HCT116 (cell line): ENCODE measurements around the gene SLC12A5. TPM values are rescaled to one million over a fixed set of nuclear protein-coding genes. Genes with fewer than 3 reads are reported as not detected.

Experiments used
- ATAC-seq: fragments of 200-7000 bp; cut with Tn5 transposase; 2 replicates; pipeline ENCODE4 v1.9.1; 2020; ENCODE audit warnings: mild to moderate bottlenecking, moderate library complexity
- BruUV-seq: library from RNA; stranded (reverse); fragments of 400-500 nt; replicated peaks from 2 replicates; lab custom pipeline; 2021; lab: Mats Ljungman, UMichigan
- CTCF ChIA-PET: fragments of 300-600 bp; sonication (Branson Sonifier 250); formaldehyde crosslinking; loops from one replicate; lab custom pipeline; 2021; ENCODE audit warnings: antibody characterized with exemption; lab: Charles Lee
- POLR2A ChIA-PET: fragments of 300-600, 350-600 bp; sonication (Branson Sonifier 250); formaldehyde crosslinking; loops from one replicate; lab custom pipeline; 2021; ENCODE audit warnings: antibody characterized with exemption; lab: Charles Lee
- RAD21 ChIA-PET, 2 experiments: fragments of 300-600 bp; sonication (Branson Sonifier 250); formaldehyde crosslinking; loops; one replicate each; lab custom pipeline; 2023; ENCODE audit warnings: low total read pairs in 2 of 2; ENCODE audit not compliant: uncharacterized antibody in 2 of 2, unreplicated experiment in 2 of 2, low non-redundant PET in 1 of 2; lab: Charles Lee
- DNase-seq: peaks from one replicate; pipeline ENCODE4 v3.0.0-alpha.2; 2010; ENCODE audit warnings: low read depth, low spot score
- H2AFZ ChIP-seq: fragments of 200-600 bp; shearing (Covaris generic), sonication (generic); 2 replicates; pipeline ENCODE4 v1.6.1; 2017; ENCODE audit warnings: low read depth, mixed run types, mixed read lengths, antibody characterized with exemption, low read length; ENCODE audit not compliant: poor library complexity, severe bottlenecking
- H3K27ac ChIP-seq: 2 replicates; pipeline ENCODE4 v1.5.1; 2012; ENCODE audit warnings: low read depth, low read length
- H3K27me3 ChIP-seq: fragments of 200-600 bp; sonication (generic); 2 replicates; pipeline ENCODE4 v1.6.1; 2016; ENCODE audit warnings: mixed run types, low read length, mixed read lengths; ENCODE audit not compliant: insufficient read depth
- H3K36me3 ChIP-seq, 2 experiments: fragments of 200-500 bp in 1 of 2; fragments of 200-600 bp in 1 of 2; sonication (Bioruptor generic) in 1 of 2; sonication (generic) in 1 of 2; 2 replicates each; pipeline versions ENCODE4 v1.5.1 to v1.6.1; 2014 to 2016; ENCODE audit warnings: low read length in 2 of 2, inconsistent platforms in 1 of 2, mixed read lengths in 1 of 2, mixed run types in 1 of 2; ENCODE audit not compliant: insufficient read depth in 2 of 2, control insufficient read depth in 1 of 2
- H3K4me1 ChIP-seq, 2 experiments: fragments of 200-600 bp in 1 of 2; sonication (generic) in 1 of 2; 2 replicates each; pipeline versions ENCODE4 v1.5.1 to v1.6.1; 2012 to 2017; ENCODE audit warnings: low read length in 2 of 2, inconsistent platforms in 1 of 2, mild to moderate bottlenecking in 1 of 2, mixed read lengths in 1 of 2, mixed run types in 1 of 2, moderate library complexity in 1 of 2; ENCODE audit not compliant: insufficient read depth in 2 of 2, control insufficient read depth in 1 of 2
- H3K4me2 ChIP-seq: fragments of 200-600 bp; sonication (generic); 2 replicates; pipeline ENCODE4 v1.6.1; 2017; ENCODE audit warnings: mixed run types, low read length, mixed read lengths
- H3K4me3 ChIP-seq, 2 experiments: fragments of 200-600 bp in 1 of 2; sonication (generic) in 1 of 2; replicated peaks in 1 of 2; 2 replicates each; pipeline ENCODE4 v1.5.1; 2011 to 2016; ENCODE audit warnings: low read length in 2 of 2, control low read depth in 1 of 2, low read depth in 1 of 2, mild to moderate bottlenecking in 1 of 2, mixed read lengths in 1 of 2, mixed run types in 1 of 2
- H3K79me2 ChIP-seq: fragments of 200-600 bp; sonication (generic); 2 replicates; pipeline ENCODE4 v1.6.1; 2017; ENCODE audit warnings: mild to moderate bottlenecking, mixed run types, low read length, moderate library complexity, mixed read lengths; ENCODE audit not compliant: insufficient read depth
- H3K9ac ChIP-seq: fragments of 200-600 bp; sonication (generic); 2 replicates; pipeline ENCODE4 v1.6.1; 2016; ENCODE audit warnings: low read length, mixed read lengths
- H3K9me2 ChIP-seq: fragments of 200-600 bp; sonication (generic), shearing (Covaris generic); 2 replicates; pipeline ENCODE4 v1.6.1; 2017; ENCODE audit warnings: mixed run types, mild to moderate bottlenecking, moderate library complexity; ENCODE audit not compliant: insufficient read depth
- H3K9me3 ChIP-seq, 2 experiments: fragments of 200-500 bp in 1 of 2; fragments of 200-600 bp in 1 of 2; sonication (Bioruptor generic) in 1 of 2; sonication (generic) in 1 of 2; 2 replicates each; pipeline ENCODE4 v1.6.1; 2014 to 2017; ENCODE audit warnings: low read length in 2 of 2, mixed read lengths in 2 of 2, inconsistent platforms in 1 of 2, low read depth in 1 of 2, mild to moderate bottlenecking in 1 of 2, mixed run types in 1 of 2, moderate library complexity in 1 of 2; ENCODE audit not compliant: control insufficient read depth in 1 of 2, insufficient read depth in 1 of 2
- H4K20me1 ChIP-seq: fragments of 200-600 bp; sonication (generic), shearing (Covaris generic); 2 replicates; pipeline ENCODE4 v1.6.1; 2017; ENCODE audit warnings: mixed run types, mild to moderate bottlenecking, moderate library complexity; ENCODE audit not compliant: insufficient read depth
- CBX3 ChIP-seq: IDR thresholded peaks from 2 replicates; pipeline ENCODE4 v1.6.1; 2012; ENCODE audit warnings: low read depth
- EGR1 ChIP-seq: IDR thresholded peaks from 2 replicates; pipeline ENCODE4 v1.6.1; 2012; ENCODE audit warnings: low read depth
- ELF1 ChIP-seq: IDR thresholded peaks from 2 replicates; pipeline ENCODE4 v1.6.1; 2012; ENCODE audit warnings: low read depth, borderline replicate concordance
- RAD21 ChIP-seq: IDR thresholded peaks from 2 replicates; pipeline ENCODE4 v1.6.1; 2012; ENCODE audit warnings: low read depth, mild to moderate bottlenecking
- YY1 ChIP-seq: IDR thresholded peaks from 2 replicates; pipeline ENCODE4 v1.6.1; 2011; ENCODE audit warnings: low read length, low read depth, moderate library complexity, mild to moderate bottlenecking; ENCODE audit not compliant: insufficient replicate concordance; ENCODE audit errors: extremely low read depth
- ZFX ChIP-seq: fragments of 450-650 bp; IDR thresholded peaks from 2 replicates; pipeline ENCODE4 v1.6.1; 2017
- intact Hi-C: fragments of 100-400 bp; cut with micrococcal nuclease; formaldehyde crosslinking; loops from 2 replicates; pipeline ENCODE4 v1.10.0; 2022
- total RNA-seq: library from RNA; stranded (reverse); gene quantifications from one replicate; pipeline ENCODE4 v1.2.1, GENCODE V29; 2021; ENCODE audit not compliant: unreplicated experiment
- TF ChIP-seq, protein P1 (sequence below): IDR thresholded peaks from 2 replicates; pipeline ENCODE4 v1.6.1; 2012; ENCODE audit warnings: low read depth
- TF ChIP-seq, protein P2 (sequence below), 3 experiments: fragments of 200-600 bp in 1 of 3; sonication (generic) in 1 of 3; IDR thresholded peaks in 2 of 3; conservative IDR thresholded peaks in 1 of 3; 2 replicates each; pipeline ENCODE4 v1.5.1; 2012 to 2017; ENCODE audit warnings: low read depth in 2 of 3, low read length in 2 of 3, antibody characterized with exemption in 1 of 3, borderline replicate concordance in 1 of 3, control low read depth in 1 of 3, mild to moderate bottlenecking in 1 of 3, mixed read lengths in 1 of 3, mixed run types in 1 of 3, moderate library complexity in 1 of 3; ENCODE audit not compliant: insufficient read depth in 1 of 3
- TF ChIP-seq, protein P3 (sequence below): IDR thresholded peaks from 2 replicates; pipeline ENCODE4 v1.6.1; 2012

The SLC12A5 gene
- total RNA-seq, 1 experiment from 2014 or later: 1.9 TPM

DNA sequence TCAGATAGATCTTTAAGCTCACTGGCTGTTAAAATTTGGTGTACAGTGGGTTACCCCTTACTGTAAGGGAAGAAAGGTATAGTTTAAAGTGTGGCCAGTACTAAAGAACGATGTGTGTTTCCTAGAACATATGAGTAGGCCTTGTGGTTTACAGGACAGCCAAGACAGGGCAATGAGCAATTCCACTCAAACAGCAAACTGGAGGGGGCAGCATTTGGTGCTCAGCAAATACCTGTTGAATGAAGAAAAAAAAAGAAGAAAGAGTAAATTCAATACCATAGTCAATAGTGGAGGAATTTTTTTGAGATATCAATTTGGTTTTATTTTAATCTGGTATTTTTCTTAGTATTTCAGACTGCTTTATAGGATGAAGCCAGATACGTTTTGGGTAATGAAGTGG, 64.5 kb downstream of the SLC12A5 start:
- H3K9me2 ChIP-seq: no peaks in the 10 kb centered on the region
- H3K79me2 ChIP-seq: peaks cover 10% of the 10 kb centered on the region
- H3K27me3 ChIP-seq: no peaks in the 10 kb centered on the region
- H2AFZ ChIP-seq: no peak overlapping the region
- no peaks in the 10 kb centered on the region for H3K9me3 ChIP-seq
- H3K27ac ChIP-seq: no peak overlapping the region
- DNase-seq (no peak), ATAC-seq (no peak)
- no peaks in the 10 kb centered on the region for H4K20me1 ChIP-seq
- no peak overlapping the region for H3K9ac ChIP-seq
- intact Hi-C loops: no loop called here
- BruUV-seq: no TSS peak
- TF ChIP-seq RAD21 (no peak), CBX3 (no peak), ZFX (no peak), YY1 (no peak), ELF1 (no peak), EGR1 (no peak)
- TF ChIP-seq, protein P1, sequence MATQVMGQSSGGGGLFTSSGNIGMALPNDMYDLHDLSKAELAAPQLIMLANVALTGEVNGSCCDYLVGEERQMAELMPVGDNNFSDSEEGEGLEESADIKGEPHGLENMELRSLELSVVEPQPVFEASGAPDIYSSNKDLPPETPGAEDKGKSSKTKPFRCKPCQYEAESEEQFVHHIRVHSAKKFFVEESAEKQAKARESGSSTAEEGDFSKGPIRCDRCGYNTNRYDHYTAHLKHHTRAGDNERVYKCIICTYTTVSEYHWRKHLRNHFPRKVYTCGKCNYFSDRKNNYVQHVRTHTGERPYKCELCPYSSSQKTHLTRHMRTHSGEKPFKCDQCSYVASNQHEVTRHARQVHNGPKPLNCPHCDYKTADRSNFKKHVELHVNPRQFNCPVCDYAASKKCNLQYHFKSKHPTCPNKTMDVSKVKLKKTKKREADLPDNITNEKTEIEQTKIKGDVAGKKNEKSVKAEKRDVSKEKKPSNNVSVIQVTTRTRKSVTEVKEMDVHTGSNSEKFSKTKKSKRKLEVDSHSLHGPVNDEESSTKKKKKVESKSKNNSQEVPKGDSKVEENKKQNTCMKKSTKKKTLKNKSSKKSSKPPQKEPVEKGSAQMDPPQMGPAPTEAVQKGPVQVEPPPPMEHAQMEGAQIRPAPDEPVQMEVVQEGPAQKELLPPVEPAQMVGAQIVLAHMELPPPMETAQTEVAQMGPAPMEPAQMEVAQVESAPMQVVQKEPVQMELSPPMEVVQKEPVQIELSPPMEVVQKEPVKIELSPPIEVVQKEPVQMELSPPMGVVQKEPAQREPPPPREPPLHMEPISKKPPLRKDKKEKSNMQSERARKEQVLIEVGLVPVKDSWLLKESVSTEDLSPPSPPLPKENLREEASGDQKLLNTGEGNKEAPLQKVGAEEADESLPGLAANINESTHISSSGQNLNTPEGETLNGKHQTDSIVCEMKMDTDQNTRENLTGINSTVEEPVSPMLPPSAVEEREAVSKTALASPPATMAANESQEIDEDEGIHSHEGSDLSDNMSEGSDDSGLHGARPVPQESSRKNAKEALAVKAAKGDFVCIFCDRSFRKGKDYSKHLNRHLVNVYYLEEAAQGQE: no peak
- TF ChIP-seq, protein P2, sequence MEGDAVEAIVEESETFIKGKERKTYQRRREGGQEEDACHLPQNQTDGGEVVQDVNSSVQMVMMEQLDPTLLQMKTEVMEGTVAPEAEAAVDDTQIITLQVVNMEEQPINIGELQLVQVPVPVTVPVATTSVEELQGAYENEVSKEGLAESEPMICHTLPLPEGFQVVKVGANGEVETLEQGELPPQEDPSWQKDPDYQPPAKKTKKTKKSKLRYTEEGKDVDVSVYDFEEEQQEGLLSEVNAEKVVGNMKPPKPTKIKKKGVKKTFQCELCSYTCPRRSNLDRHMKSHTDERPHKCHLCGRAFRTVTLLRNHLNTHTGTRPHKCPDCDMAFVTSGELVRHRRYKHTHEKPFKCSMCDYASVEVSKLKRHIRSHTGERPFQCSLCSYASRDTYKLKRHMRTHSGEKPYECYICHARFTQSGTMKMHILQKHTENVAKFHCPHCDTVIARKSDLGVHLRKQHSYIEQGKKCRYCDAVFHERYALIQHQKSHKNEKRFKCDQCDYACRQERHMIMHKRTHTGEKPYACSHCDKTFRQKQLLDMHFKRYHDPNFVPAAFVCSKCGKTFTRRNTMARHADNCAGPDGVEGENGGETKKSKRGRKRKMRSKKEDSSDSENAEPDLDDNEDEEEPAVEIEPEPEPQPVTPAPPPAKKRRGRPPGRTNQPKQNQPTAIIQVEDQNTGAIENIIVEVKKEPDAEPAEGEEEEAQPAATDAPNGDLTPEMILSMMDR (IDR thresholded peaks at IDR 0.05 in 2 of 3, conservative IDR thresholded peaks at IDR 0.05 in 1 of 3; ENCODE audit: borderline replicate concordance in 1 of 3, insufficient read depth in 1 of 3, low read depth in 2 of 3, low read length in 2 of 3): no peak
- TF ChIP-seq, protein P3, sequence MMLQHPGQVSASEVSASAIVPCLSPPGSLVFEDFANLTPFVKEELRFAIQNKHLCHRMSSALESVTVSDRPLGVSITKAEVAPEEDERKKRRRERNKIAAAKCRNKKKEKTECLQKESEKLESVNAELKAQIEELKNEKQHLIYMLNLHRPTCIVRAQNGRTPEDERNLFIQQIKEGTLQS: no peak
- RAD21 ChIA-PET: no interaction called here
- H3K4me1 ChIP-seq: peaks cover 4 to 9% of the 10 kb centered on the region in 2 experiments
- H3K36me3 ChIP-seq: no peaks in the 10 kb centered on the region
- no peak overlapping the region for H3K4me2 ChIP-seq
- POLR2A ChIA-PET: no interaction called here
- H3K4me3 ChIP-seq: no peak overlapping the region
- CTCF ChIA-PET: interaction anchor here (0.6 kb wide), 1 partner anchor 78 kb away, joined by 3 read pairs; no protein-coding TSS in a partner anchor
